K562 (cell line): ENCODE measurements around the gene YIPF1. TPM values are rescaled to one million over a fixed set of nuclear protein-coding genes. Genes with fewer than 3 reads are reported as not detected.

ENCODE experiments used
- ARID2 ChIP-seq: fragments of 450-650 bp; IDR thresholded peaks from 2 replicates; pipeline ENCODE4 v1.6.1; 2017; ENCODE audit warnings: antibody characterized with exemption, mild to moderate bottlenecking
- BRF2 ChIP-seq: IDR thresholded peaks from 3 replicates; pipeline ENCODE4 v1.6.1; 2011; ENCODE audit warnings: borderline replicate concordance, mild to moderate bottlenecking; ENCODE audit not compliant: insufficient read length, insufficient read depth
- EGR1 ChIP-seq: fragments of 450-650 bp; conservative IDR thresholded peaks from 2 replicates; pipeline ENCODE4 v1.6.1; 2017; ENCODE audit warnings: mild to moderate bottlenecking
- FOXJ3 ChIP-seq: sonication (generic); formaldehyde crosslinking; IDR thresholded peaks from 2 replicates; pipeline ENCODE4 v1.4.0; 2020; ENCODE audit warnings: mild to moderate bottlenecking, missing genetic modification reagents
- HOMEZ ChIP-seq: fragments of 250-450 bp; sonication (Bioruptor Pico); IDR thresholded peaks from 2 replicates; pipeline ENCODE4 v1.4.0; 2020; ENCODE audit warnings: mild to moderate bottlenecking, moderate library complexity
- MYNN ChIP-seq, 2 experiments: sonication (generic); formaldehyde crosslinking in 1 of 2; IDR thresholded peaks; 2 replicates each; pipeline versions ENCODE4 v1.5.0 to v1.6.1; 2016 to 2020; ENCODE audit warnings: antibody characterized with exemption in 1 of 2, missing genetic modification reagents in 1 of 2
- NBN ChIP-seq: fragments of 450-650 bp; IDR thresholded peaks from 2 replicates; pipeline ENCODE4 v1.6.1; 2016; ENCODE audit warnings: low read depth, mild to moderate bottlenecking
- REST ChIP-seq, 2 experiments: fragments of 450-650 bp; formaldehyde crosslinking in 1 of 2; IDR thresholded peaks; 2 replicates each; pipeline versions ENCODE4 v1.4.0 to v1.6.1; 2014 to 2020; ENCODE audit warnings: mild to moderate bottlenecking in 2 of 2, borderline replicate concordance in 1 of 2, low read depth in 1 of 2
- SMC3 ChIP-seq: conservative IDR thresholded peaks from 2 replicates; pipeline ENCODE4 v1.6.1; 2011; ENCODE audit warnings: low read depth, low read length, improper control_type of control experiment; ENCODE audit not compliant: insufficient read depth
- SRSF7 ChIP-seq: fragments of 200-400 bp; formaldehyde crosslinking; optimal IDR thresholded peaks from 2 replicates; pipeline ENCODE3; 2017; ENCODE audit warnings: mild to moderate bottlenecking, low read depth, low read length
- STAG1 ChIP-seq: sonication (generic); formaldehyde crosslinking; IDR thresholded peaks from 2 replicates; pipeline ENCODE4 v1.5.0; 2020; ENCODE audit warnings: missing genetic modification reagents, borderline replicate concordance
- TEAD4 ChIP-seq, 2 experiments: sonication (generic) in 1 of 2; formaldehyde crosslinking in 1 of 2; IDR thresholded peaks; 2 replicates each; pipeline versions ENCODE4 v1.6.1 to v1.8.0; 2012 to 2022; ENCODE audit warnings: borderline replicate concordance in 1 of 2, inconsistent platforms in 1 of 2, low read length in 1 of 2, mild to moderate bottlenecking in 1 of 2, missing genetic modification reagents in 1 of 2
- VEZF1 ChIP-seq: fragments of 200-800 bp; sonication (Bioruptor generic); IDR thresholded peaks from 2 replicates; pipeline ENCODE4 v1.6.1; 2017; ENCODE audit warnings: missing genetic modification characterization, missing compliant biosample characterization
- ZEB2 ChIP-seq: fragments of 450-650 bp; IDR thresholded peaks from 2 replicates; pipeline ENCODE4 v1.6.1; 2016
- ZNF232 ChIP-seq: sonication (generic); formaldehyde crosslinking; IDR thresholded peaks from 2 replicates; pipeline ENCODE4 v1.8.0; 2022; ENCODE audit warnings: mild to moderate bottlenecking, missing genetic modification reagents
- polyA plus RNA-seq, 8 experiments: library from polyadenylated mRNA; depleted of rRNA in 4 of 8; stranded (reverse) in 5 of 8; unstranded in 3 of 8; fragments of >200 nt; fragmentation: Nextera tagmentation in 2 of 8; fragmentation: Illumina TruSeq in 1 of 8; extraction: Ambion mirVana in 2 of 8; extraction: Trizol in 1 of 8; gene quantifications; 2 replicates each; pipeline versions ENCODE4 v1.2.1 to v1.2.3, GENCODE V29; 2011 to 2014; ENCODE audit warnings: inconsistent platforms in 1 of 8, missing spikeins in 1 of 8
- total RNA-seq, 7 experiments: library from RNA; depleted of rRNA in 6 of 7; stranded (reverse); fragments of >200 nt in 6 of 7; fragmentation: Illumina TruSeq in 2 of 7; extraction: Trizol in 2 of 7; gene quantifications; 2 replicates each; pipeline versions ENCODE4 v1.2.1 to v1.2.3, GENCODE V29; 2011 to 2021; ENCODE audit warnings: low replicate concordance in 1 of 7

Gene YIPF1
- total and polyA plus RNA-seq, 9 of the 15 experiments (the other 6 are each of a cell fraction or from before 2014, with no cell fraction given), result 11.5 to 37.5 (median 19.2) TPM

- TF ChIP-seq ZNF232, result no peak
- TF ChIP-seq HOMEZ, result no peak
- peak; percentile 33; the same call in 1 of the 2 replicates for TF ChIP-seq TEAD4 (IDR thresholded peaks at IDR 0.05; ENCODE audit: low read length)
- TF ChIP-seq TEAD4 (CRISPR knock-in tag; IDR thresholded peaks at IDR 0.05; ENCODE audit: borderline replicate concordance), result no peak
- no peak for TF ChIP-seq BRF2
- no peak for TF ChIP-seq SRSF7
- TF ChIP-seq REST (IDR thresholded peaks at IDR 0.05; ENCODE audit: borderline replicate concordance), result peak; percentile 79; the same call in 1 of the 2 replicates
- no peak for TF ChIP-seq REST (CRISPR knock-in tag; IDR thresholded peaks at IDR 0.05; ENCODE audit: low read depth)
- TF ChIP-seq VEZF1 (CRISPR knock-in tag), result no peak
- TF ChIP-seq SMC3, result peak; percentile 71
- no peak for TF ChIP-seq STAG1 (CRISPR knock-in tag)
- no peak for TF ChIP-seq EGR1
- TF ChIP-seq NBN, result 0 out of 2 replicates have a peak, but pooled peaks have one; percentile 39
- TF ChIP-seq FOXJ3 (CRISPR knock-in tag), result no peak
- no peak for TF ChIP-seq ARID2
- TF ChIP-seq MYNN (IDR thresholded peaks at IDR 0.05), result no peak
- no peak for TF ChIP-seq MYNN (CRISPR knock-in tag; IDR thresholded peaks at IDR 0.05)
- TF ChIP-seq ZEB2, result no peak
Measured at GRCh38 chr1:53878492-53879105, 11.0 kb downstream of the YIPF1 start (continued).
